Gastroesophageal sphincter (tissue), 3 donors: ENCODE measurements around the gene MFSD11.

ENCODE experiments used
- EP300 ChIP-seq: sonication (generic); formaldehyde crosslinking; IDR thresholded peaks from one replicate; pipeline ENCODE4 v1.6.1; 2017; ENCODE audit warnings: antibody characterized with exemption, mild to moderate bottlenecking
- POLR2A ChIP-seq, 2 donors: fragments of 450-650 bp; IDR thresholded peaks; one replicate each; pipeline ENCODE4 v1.6.1; 2017; ENCODE audit warnings: antibody characterized with exemption in 2 of 2, mild to moderate bottlenecking in 2 of 2, moderate library complexity in 1 of 2
- TF ChIP-seq, protein P1 (sequence below), 4 experiments: fragments of 200-600 bp in 2 of 4; fragments of 450-650 bp in 2 of 4; sonication (generic) in 1 of 4; IDR thresholded peaks; one replicate each; pipeline ENCODE4 v1.5.1; 2017 to 2019; ENCODE audit warnings: antibody characterized with exemption in 4 of 4, mild to moderate bottlenecking in 2 of 4, moderate library complexity in 2 of 4

DNA sequence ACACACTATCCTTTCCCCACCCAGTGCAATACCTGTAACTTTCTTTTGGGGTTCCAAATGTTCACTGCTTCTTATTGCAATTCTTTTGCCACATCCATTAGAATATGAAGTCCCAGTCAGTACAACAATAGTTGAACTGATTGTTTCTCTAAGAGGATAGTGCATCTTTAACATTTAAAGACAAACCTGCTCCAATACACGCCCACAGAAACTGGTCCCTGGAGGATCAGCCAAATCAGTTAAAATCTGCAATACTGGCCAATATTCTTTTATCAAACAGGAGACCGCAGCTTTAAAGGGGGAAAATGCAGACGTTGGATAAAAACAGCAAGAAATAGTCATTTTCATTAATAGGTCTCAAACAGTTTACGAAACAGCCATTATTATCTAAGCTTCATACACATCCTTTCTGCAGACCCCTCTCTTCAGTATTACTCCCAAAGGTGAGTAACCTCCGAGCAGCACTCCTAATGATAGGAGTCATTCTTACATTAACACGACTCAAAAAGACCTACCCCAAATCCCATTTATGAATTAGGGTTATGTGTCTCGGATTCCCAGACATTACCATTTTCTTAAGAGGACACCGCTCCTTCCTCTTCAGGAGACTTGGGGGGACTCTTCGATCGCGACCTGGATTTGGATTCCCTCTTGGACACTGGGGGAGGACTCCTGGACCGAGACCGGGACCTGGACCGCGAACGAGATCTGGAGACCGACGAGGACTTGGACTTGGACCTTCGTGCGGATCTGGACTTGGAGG lies 2.2 kb upstream of the MFSD11 start:
- TF ChIP-seq EP300 (no peak), POLR2A (IDR thresholded peaks at IDR 0.05) (no peak)
- TF ChIP-seq, protein P1, sequence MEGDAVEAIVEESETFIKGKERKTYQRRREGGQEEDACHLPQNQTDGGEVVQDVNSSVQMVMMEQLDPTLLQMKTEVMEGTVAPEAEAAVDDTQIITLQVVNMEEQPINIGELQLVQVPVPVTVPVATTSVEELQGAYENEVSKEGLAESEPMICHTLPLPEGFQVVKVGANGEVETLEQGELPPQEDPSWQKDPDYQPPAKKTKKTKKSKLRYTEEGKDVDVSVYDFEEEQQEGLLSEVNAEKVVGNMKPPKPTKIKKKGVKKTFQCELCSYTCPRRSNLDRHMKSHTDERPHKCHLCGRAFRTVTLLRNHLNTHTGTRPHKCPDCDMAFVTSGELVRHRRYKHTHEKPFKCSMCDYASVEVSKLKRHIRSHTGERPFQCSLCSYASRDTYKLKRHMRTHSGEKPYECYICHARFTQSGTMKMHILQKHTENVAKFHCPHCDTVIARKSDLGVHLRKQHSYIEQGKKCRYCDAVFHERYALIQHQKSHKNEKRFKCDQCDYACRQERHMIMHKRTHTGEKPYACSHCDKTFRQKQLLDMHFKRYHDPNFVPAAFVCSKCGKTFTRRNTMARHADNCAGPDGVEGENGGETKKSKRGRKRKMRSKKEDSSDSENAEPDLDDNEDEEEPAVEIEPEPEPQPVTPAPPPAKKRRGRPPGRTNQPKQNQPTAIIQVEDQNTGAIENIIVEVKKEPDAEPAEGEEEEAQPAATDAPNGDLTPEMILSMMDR (IDR thresholded peaks at IDR 0.05) = no peak
